GF-D8 (cell line): Measurements from ENCODE around the gene PRSS53.

Experiments
- DNase-seq: peaks from one replicate; lab custom pipeline; 2025; lab: John Stamatoyannopoulos, UW

The PRSS53 gene

GRCh38 chr16:31077592-31078396 is 10.9 kb downstream of the PRSS53 start:
- DNase-seq: no peak

GRCh38 chr16:31077024-31077423 is 11.7 kb downstream of the PRSS53 start:
- DNase-seq: no peak

GRCh38 chr16:31076319-31076718 is 12.4 kb downstream of the PRSS53 start:
- no peak for DNase-seq

GRCh38 chr16:31074814-31075183 is 13.9 kb downstream of the PRSS53 start:
- DNase-seq: no peak

GRCh38 chr16:31073970-31074813 is 14.6 kb downstream of the PRSS53 start, which contains the start of the genes ZNF646 and ZNF668:
TSS of gene ZNF646 (plus strand) at chr16:31074422. CDS start at chr16:31076325, 1,903 bp downstream.
TSS of gene ZNF668 (minus strand) at chr16:31074240. CDS start at chr16:31064459, 9,781 bp downstream.
- peak; percentile 98 for DNase-seq

- peak; percentile 57 for DNase-seq
Observed at GRCh38 chr16:31073142-31073969, 15.4 kb downstream of the PRSS53 start.

GRCh38 chr16:31072540-31073141 is 16.1 kb downstream of the PRSS53 start:
- no peak for DNase-seq

- DNase-seq: no peak
Observed at GRCh38 chr16:31071861-31072260, 16.9 kb downstream of the PRSS53 start.

- DNase-seq: no peak
Observed at GRCh38 chr16:31067342-31067741, 21.4 kb downstream of the PRSS53 start.

GRCh38 chr16:31064882-31065461 is 23.8 kb downstream of the PRSS53 start:
- no peak for DNase-seq

- DNase-seq: peak; percentile 8
Observed at GRCh38 chr16:31063843-31064611, 24.7 kb downstream of the PRSS53 start.

GRCh38 chr16:31063495-31063842 is 25.3 kb downstream of the PRSS53 start:
- peak; percentile 85 for DNase-seq

- no peak for DNase-seq
Observed at GRCh38 chr16:31061813-31062440, 26.8 kb downstream of the PRSS53 start.

- no peak for DNase-seq
Observed at GRCh38 chr16:31061126-31061812, 27.5 kb downstream of the PRSS53 start.

GRCh38 chr16:31055613-31056012 is 33.1 kb downstream of the PRSS53 start:
- DNase-seq: no peak

- no peak for DNase-seq
Observed at GRCh38 chr16:31052114-31052513, 36.6 kb downstream of the PRSS53 start.

- no peak for DNase-seq
Observed at GRCh38 chr16:31050280-31051030, 38.3 kb downstream of the PRSS53 start.

GRCh38 chr16:31043898-31044481 is 44.8 kb downstream of the PRSS53 start:
- DNase-seq: no peak
